Muscle of leg (tissue), 11 donors: Measurements from ENCODE around the gene SH3BP1. TPM values are rescaled to one million over a fixed set of nuclear protein-coding genes. Genes with fewer than 3 reads are reported as not detected.
A peak's percentile ranks its signal among the peaks of the same experiment; 100 is the strongest.
"Not testable (repeated sequence)": the region's sequence is repeated elsewhere in the genome, so short reads cannot be mapped to it uniquely, and the experiment has no call there.

Experiments
- DNase-seq: peaks from one replicate; pipeline ENCODE4 v3.0.0; 2013
- H3K27ac ChIP-seq: one replicate; pipeline ENCODE4 v1.5.1; 2013; ENCODE audit warnings: mild to moderate bottlenecking, low read length, control low read depth
- H3K27me3 ChIP-seq: one replicate; pipeline ENCODE4 v1.6.1; 2013; ENCODE audit warnings: low read length; ENCODE audit not compliant: control insufficient read depth, insufficient read depth
- H3K36me3 ChIP-seq: one replicate; pipeline ENCODE4 v1.6.1; 2013; ENCODE audit warnings: low read length; ENCODE audit not compliant: control insufficient read depth, insufficient read depth
- H3K4me1 ChIP-seq: one replicate; pipeline ENCODE4 v1.6.1; 2013; ENCODE audit warnings: low read length; ENCODE audit not compliant: control insufficient read depth, insufficient read depth
- H3K4me3 ChIP-seq: one replicate; pipeline ENCODE4 v1.5.1; 2013; ENCODE audit warnings: low read length, control low read depth
- H3K9me3 ChIP-seq: replicated peaks from 2 replicates; pipeline ENCODE4 v1.6.1; 2013; ENCODE audit warnings: low read depth, low read length; ENCODE audit not compliant: control insufficient read depth
- WGBS: methylation state at CpG from one replicate; pipeline ENCODE4 v1.1.5; 2013; ENCODE audit warnings: missing lambda C conversion rate; ENCODE audit not compliant: insufficient coverage; 5-methylcytosine and 5-hydroxymethylcytosine counted together
- polyA plus RNA-seq, 8 donors: library from polyadenylated mRNA; unstranded; fragments of 120-200 nt; gene quantifications; one replicate each; pipeline versions ENCODE4 v1.2.1 to v1.2.3, GENCODE V29; 2013; ENCODE audit warnings: inconsistent platforms in 1 of 8, low replicate concordance in 1 of 8; ENCODE audit not compliant: insufficient read length in 8 of 8, insufficient read depth in 1 of 8
- total RNA-seq: library from RNA; stranded (reverse); fragments of 120-200 nt; gene quantifications from one replicate; pipeline ENCODE4 v1.2.4, GENCODE V29; 2013

SH3BP1 gene
- total and polyA plus RNA-seq, 9 donors, result 5.2 to 13.7 (median 8.8) TPM

DNA sequence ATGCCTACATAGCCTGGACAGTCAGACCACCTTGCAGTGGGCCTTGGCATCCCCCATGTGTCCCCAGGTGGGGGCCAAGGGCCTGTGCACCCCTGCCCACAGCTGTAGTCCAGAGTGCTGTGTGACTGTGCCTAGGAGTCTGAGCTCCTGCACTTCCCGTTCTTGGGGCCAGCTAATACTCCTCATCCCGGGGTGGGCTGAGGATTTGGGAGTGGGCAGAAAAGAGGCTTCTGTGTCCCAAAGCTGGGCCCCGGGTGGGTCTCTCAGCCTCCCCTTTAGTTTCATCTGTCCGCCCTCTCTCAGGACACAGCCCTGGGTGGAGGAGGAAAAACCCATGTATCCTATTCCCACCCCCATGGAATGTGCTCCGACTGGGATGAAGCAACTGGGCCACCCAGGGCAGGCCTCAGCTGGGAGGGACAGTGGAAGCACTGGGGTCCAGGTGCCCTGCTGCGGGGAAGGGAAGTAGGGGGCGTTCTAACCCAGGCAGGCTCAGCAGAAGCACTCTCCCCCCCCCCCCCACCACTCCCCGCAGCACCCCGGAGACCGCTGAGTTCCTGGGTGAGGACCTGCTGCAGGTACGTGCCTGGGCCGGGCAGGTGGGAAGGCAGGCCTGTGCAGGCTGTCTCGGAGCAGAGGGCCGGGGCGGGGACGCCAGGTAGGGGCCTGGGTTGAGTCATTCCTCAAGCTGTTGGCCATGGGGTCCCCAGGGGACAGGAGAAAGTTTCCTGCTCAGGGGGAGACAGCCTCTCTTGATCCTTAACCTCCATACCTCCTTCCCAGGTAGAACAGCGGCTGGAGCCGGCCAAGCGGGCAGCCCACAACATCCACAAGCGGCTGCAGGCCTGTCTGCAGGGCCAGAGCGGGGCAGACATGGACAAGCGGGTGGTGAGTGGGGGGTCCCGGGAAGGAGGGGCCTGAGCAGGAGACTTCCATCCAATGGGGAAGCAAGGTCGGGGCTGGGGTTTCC is 1.4 kb downstream of the SH3BP1 start:
- peaks cover 54% of the 10 kb centered on the region for H3K4me1 ChIP-seq

GRCh38 chr22:37641561-37641949 is 2.1 kb downstream of the SH3BP1 start:
- H3K36me3 ChIP-seq, result peaks cover 31% of the 10 kb centered on the region

More for the DNA sequence above, 1.4 kb downstream of the SH3BP1 start:
- H3K36me3 ChIP-seq, result peaks cover 30% of the 10 kb centered on the region
- H3K9me3 ChIP-seq, result no peaks in the 10 kb centered on the region
- peak overlapping the region; percentile 53 for H3K4me3 ChIP-seq
- no peaks in the 10 kb centered on the region for H3K27me3 ChIP-seq
- peak; percentile 16 for DNase-seq
- WGBS, result 83% methylated on average over 6 of the region's 24 CpGs
- no peak overlapping the region for H3K27ac ChIP-seq

DNA sequence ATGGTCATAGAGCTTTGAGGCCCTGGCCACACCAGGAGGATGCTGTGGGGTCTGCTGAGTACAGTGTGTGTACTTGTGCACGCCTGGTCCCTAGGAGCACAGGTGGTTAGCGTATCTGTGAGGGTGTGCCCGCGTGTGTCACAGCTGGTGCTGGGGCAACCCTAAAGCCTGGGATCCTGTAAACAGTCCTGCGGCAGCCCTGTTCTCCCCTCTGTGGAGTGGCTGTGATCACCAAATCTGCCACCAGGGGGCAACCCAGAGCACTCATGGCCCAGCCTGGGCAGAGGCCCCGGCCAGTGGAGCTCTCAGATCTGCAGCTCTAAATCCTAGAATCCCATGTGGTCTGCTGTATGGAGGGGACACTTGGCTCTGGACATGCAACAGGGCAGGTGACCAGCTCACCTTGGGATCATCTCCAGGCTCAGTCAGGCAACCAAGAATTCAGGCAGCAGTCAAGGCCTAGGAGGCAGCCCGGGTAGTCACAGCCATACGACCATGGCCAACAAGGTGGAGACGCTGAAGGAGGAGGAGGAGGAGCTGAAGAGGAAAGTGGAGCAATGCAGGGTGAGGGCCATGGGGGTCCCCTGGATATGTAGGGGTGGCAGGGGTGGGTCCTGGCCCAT is 3.9 kb downstream of the SH3BP1 start:
- H3K27ac ChIP-seq, result no peak overlapping the region
- H3K4me3 ChIP-seq, result no peak overlapping the region
- H3K36me3 ChIP-seq, result peaks cover 43% of the 10 kb centered on the region
- no peaks in the 10 kb centered on the region for H3K9me3 ChIP-seq
- H3K4me1 ChIP-seq, result peaks cover 40% of the 10 kb centered on the region
- H3K27me3 ChIP-seq, result no peaks in the 10 kb centered on the region
- peak; percentile 87 for DNase-seq
- 29% methylated on average over 6 of the region's 9 CpGs for WGBS

More at GRCh38 chr22:37641561-37641949, 2.1 kb downstream of the SH3BP1 start:
- 82% methylated on average over 5 of the region's 5 CpGs for WGBS
- no peaks in the 10 kb centered on the region for H3K9me3 ChIP-seq
- peaks cover 50% of the 10 kb centered on the region for H3K4me1 ChIP-seq
- no peak overlapping the region for H3K4me3 ChIP-seq
- DNase-seq, result no peak
- H3K27me3 ChIP-seq, result no peaks in the 10 kb centered on the region
- no peak overlapping the region for H3K27ac ChIP-seq

DNA sequence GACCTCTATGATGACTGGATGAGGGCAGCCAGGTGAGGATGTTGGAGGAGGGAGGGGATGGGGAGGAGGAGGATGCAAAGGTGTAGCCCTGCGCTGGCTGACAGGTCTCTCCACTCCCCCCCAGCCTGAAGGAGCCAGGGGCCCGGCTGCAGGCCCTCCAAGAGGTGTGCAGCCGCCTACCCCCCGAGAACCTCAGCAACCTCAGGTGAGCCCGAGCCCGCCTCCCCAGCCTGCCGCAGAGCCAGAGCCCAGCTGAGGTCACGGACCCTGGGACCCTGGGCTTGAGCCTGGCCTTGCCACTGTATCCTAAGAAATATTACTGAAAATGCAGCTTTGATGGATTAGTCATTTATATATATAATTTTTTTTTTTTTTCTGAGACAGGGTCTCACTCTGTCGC is 7.8 kb downstream of the SH3BP1 start:
- H3K4me3 ChIP-seq, result no peak overlapping the region
- no peak overlapping the region for H3K27ac ChIP-seq
- peaks cover 16% of the 10 kb centered on the region for H3K4me1 ChIP-seq
- no peaks in the 10 kb centered on the region for H3K27me3 ChIP-seq
- no CpG with 5 or more reads among the region's 9 CpGs for WGBS
- peaks cover 49% of the 10 kb centered on the region for H3K36me3 ChIP-seq
- H3K9me3 ChIP-seq, result no peaks in the 10 kb centered on the region
- no peak for DNase-seq

- DNase-seq, result peak; percentile 71
- 89% methylated on average over 6 of the region's 9 CpGs for WGBS
- Histone ChIP-seq H3K4me3 (no peak overlapping the region), H3K4me1 (peaks cover 16% of the 10 kb centered on the region), H3K27ac (peak overlapping the region; percentile 42), H3K27me3 (no peaks in the 10 kb centered on the region), H3K36me3 (peaks cover 45% of the 10 kb centered on the region), H3K9me3 (no peaks in the 10 kb centered on the region)
These were observed 8.5 kb downstream of the SH3BP1 start for GRCh38 chr22:37647928-37648327.

DNA sequence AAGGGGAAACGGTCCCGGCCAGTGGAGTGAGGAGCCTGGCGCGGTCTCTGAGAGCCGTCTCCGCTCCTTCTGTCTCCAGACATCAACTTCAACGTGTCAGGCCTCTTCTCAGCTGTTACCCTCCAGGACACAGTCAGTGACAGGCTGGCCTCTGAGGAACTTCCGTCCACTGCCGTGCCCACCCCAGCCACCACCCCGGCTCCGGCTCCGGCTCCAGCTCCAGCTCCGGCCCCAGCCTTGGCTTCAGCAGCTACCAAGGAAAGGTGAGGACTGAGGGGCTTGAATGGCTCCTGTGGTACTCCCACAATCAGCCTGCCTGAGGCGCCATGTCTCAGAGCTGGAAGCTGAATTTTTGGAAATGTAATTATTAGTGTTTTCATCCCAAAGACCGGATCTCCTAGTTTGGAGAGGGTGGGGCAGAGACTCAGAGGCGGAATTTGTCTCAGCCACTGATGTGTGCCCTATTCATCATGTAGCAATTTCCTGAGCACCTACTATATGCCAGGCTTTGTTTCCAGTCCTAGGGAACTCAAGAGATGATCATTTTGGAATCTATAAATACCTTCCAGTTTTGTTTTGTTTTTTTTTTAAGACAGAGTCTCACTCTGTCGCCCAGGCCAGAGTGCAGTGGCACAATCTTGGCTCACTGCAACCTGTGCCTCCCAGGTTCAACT is 11.1 kb downstream of the SH3BP1 start:
- Histone ChIP-seq H3K4me1 (peaks cover 8% of the 10 kb centered on the region), H3K36me3 (peaks cover 31% of the 10 kb centered on the region), H3K9me3 (no peaks in the 10 kb centered on the region), H3K27me3 (no peaks in the 10 kb centered on the region), H3K4me3 (no peak overlapping the region), H3K27ac (no peak overlapping the region)
- DNase-seq, result no peak
- WGBS, result 94% methylated on average over 11 of the region's 17 CpGs

DNA sequence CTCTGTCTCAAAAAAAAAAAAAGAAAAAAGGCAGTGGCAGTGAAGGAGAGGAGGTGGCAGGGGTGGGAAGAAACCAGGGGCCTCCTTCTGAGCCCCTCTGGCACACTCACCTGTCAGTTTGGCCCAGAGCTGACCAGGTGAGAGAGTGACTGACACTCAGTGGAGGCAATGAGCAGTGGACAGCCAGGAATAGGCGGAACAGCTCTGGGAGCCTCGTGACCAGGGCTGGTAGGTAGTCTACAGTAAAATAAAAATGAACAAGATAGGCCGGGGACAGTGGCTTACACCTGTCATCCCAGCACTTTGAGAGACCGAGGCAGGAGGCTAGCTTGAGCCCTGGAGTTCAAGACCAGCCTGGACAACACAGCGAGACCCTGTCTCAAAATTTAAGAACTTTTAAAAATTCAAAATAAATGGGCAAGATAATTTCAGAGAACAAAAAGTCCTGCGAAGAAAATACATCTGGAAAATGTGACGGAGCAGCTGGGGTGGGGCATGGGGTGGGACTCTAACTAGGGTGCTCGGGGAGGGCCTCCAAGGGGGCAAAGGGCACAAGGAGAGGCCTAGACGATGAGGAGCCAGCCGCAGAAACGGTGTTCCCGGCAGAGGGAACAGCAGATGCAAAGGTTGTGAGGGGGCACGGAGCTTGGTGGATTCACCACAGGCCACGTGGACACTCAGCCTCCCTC is 15.2 kb downstream of the SH3BP1 start:
- H3K4me3 ChIP-seq, result no peak overlapping the region
- H3K27ac ChIP-seq, result no peak overlapping the region
- H3K9me3 ChIP-seq, result no peaks in the 10 kb centered on the region
- WGBS, result 81% methylated on average over 11 of the region's 14 CpGs
- H3K36me3 ChIP-seq, result peaks cover 13% of the 10 kb centered on the region
- DNase-seq, result no peak
- H3K27me3 ChIP-seq, result no peaks in the 10 kb centered on the region
- H3K4me1 ChIP-seq, result peaks cover 22% of the 10 kb centered on the region

DNA sequence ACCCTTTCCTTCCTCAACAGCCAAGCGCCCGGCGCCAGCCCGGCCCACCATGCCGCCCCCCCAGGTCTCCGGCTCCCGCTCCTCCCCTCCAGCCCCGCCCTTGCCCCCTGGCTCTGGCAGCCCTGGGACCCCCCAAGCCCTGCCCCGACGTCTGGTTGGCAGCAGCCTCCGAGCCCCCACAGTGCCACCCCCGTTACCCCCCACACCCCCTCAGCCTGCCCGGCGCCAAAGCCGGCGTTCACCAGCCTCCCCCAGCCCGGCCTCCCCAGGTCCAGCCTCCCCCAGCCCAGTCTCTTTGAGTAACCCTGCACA is 15.7 kb downstream of the SH3BP1 start:
- no peaks in the 10 kb centered on the region for H3K27me3 ChIP-seq
- peaks cover 11% of the 10 kb centered on the region for H3K36me3 ChIP-seq
- H3K27ac ChIP-seq, result no peak overlapping the region
- peaks cover 27% of the 10 kb centered on the region for H3K4me1 ChIP-seq
- 76% methylated on average over 2 of the region's 17 CpGs for WGBS
- DNase-seq, result no peak
- no peaks in the 10 kb centered on the region for H3K9me3 ChIP-seq
- no peak overlapping the region for H3K4me3 ChIP-seq

DNA sequence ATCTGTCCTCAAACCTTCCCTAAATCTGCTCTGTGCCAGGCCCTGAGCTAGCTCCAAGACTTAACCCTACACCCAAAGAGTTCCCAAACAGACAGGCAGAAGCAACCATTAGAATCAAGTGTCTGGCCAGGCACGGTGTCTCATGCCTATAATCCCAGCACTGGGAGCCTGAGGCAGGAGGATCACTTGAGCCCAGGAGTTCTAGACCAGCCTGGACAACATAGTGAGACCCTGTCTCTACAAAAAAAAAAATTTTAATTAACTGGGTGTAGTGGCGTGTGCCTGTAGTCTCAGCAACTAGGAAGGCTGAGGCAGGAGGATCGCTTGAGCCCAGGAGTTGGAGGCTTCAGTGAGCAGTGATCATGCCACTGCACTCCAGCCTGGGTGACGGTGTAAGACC is 17.1 kb downstream of the SH3BP1 start:
- peak overlapping the region; percentile 65 for H3K27ac ChIP-seq
- not testable (repeated sequence) for H3K4me3 ChIP-seq, DNase-seq, H3K27me3 ChIP-seq, H3K36me3 ChIP-seq, H3K9me3 ChIP-seq
- H3K4me1 ChIP-seq, result peaks cover 41% of the 10 kb centered on the region
- WGBS, result 87% methylated on average over 2 of the region's 4 CpGs
